Measurements from ENCODE around the gene APOC3. TPM values are rescaled to one million over a fixed set of nuclear protein-coding genes. Genes with fewer than 3 reads are reported as not detected.

APOC3 gene
- total and polyA plus RNA-seq, 9 of the 15 experiments (the other 6 are each of a cell fraction or from before 2014, with no cell fraction given) = 1.1 TPM; not detected in 8

DNA sequence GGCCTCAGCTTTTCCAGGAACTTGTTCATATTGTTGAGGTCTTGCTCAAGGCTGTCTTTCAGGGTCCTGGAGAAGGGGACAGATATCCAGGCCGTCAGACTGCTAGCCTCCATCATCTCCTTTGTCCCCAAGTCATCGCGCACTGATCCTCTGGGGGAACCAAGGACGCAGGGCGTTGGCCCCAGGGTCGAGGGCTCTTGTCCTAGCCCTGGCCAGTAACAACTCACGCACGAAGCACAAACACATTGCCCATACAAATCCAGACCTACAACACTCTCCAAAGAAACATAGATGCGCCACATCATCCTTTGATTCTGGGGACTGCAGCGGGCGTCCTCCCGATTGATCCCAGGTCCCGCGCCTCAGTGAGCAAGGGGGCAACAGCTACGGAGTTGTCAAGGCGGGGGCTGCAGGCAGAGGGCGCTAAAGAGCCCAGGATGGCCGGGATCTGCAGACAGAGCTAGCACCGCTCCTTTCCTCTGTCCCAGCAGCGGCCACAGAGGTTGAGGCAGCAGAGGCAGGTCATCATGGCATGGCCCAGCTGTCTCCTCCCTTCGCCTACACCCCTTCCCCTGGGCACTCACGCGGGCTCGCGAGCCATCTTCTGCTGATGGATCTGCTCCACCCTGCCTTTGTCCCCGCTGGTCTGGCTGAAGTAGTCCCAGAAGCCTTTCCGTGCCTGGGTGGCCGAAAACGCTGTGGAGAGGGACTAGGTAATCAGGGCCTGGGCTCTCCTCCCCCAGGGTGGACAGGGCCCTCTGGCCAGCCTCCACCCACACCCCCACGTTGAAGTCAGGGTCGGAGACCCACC, 38.5 kb upstream of the APOC3 start (continued):
- TF ChIP-seq CHD4 (IDR thresholded peaks at IDR 0.05; ENCODE audit: insufficient read depth, insufficient replicate concordance, low read depth, low read length, poor library complexity, severe bottlenecking) = no peak
- TF ChIP-seq ZBED1 (IDR thresholded peaks at IDR 0.05) = no peak
- no peak for TF ChIP-seq MYC (IDR thresholded peaks at IDR 0.05; ENCODE audit: low read depth, low read length)
- no peak for TF ChIP-seq MYC (CRISPR knock-in tag; IDR thresholded peaks at IDR 0.05; ENCODE audit: borderline replicate concordance, low read depth)
- TF ChIP-seq ZC3H8 (IDR thresholded peaks at IDR 0.05) = no peak
- no peak for TF ChIP-seq FIP1L1 (IDR thresholded peaks at IDR 0.05; ENCODE audit: low read depth, low read length, poor library complexity, severe bottlenecking)
- 0 out of 2 replicates have a peak, but pooled peaks have one; percentile 29 for TF ChIP-seq SP1 (CRISPR knock-in tag; IDR thresholded peaks at IDR 0.05)
- TF ChIP-seq, protein P1, sequence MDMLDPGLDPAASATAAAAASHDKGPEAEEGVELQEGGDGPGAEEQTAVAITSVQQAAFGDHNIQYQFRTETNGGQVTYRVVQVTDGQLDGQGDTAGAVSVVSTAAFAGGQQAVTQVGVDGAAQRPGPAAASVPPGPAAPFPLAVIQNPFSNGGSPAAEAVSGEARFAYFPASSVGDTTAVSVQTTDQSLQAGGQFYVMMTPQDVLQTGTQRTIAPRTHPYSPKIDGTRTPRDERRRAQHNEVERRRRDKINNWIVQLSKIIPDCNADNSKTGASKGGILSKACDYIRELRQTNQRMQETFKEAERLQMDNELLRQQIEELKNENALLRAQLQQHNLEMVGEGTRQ (CRISPR knock-in tag; IDR thresholded peaks at IDR 0.05) = no peak
- no peak for TF ChIP-seq U2AF1 (optimal IDR thresholded peaks at IDR 0.05; ENCODE audit: low read depth, low read length)
- no peak for TF ChIP-seq LARP7 (IDR thresholded peaks at IDR 0.05)
- no peak for TF ChIP-seq SMARCA4 (IDR thresholded peaks at IDR 0.05)
- TF ChIP-seq FOXK2 (conservative IDR thresholded peaks at IDR 0.05 in 1 of 2, IDR thresholded peaks at IDR 0.05 in 1 of 2; ENCODE audit: low read depth in 2 of 2) = no peak
- peak; percentile 24; the same call in 1 of the 2 replicates for TF ChIP-seq KLF16 (IDR thresholded peaks at IDR 0.05)
- no peak for TF ChIP-seq POLR2A (conservative IDR thresholded peaks at IDR 0.05)
- no peak for TF ChIP-seq BRCA1 (IDR thresholded peaks at IDR 0.05)
- no peak for TF ChIP-seq BRCA1 (CRISPR knock-in tag; IDR thresholded peaks at IDR 0.05)
- no peak for TF ChIP-seq HDAC6 (IDR thresholded peaks at IDR 0.05; ENCODE audit: low read depth, low read length)
- TF ChIP-seq, protein P2, sequence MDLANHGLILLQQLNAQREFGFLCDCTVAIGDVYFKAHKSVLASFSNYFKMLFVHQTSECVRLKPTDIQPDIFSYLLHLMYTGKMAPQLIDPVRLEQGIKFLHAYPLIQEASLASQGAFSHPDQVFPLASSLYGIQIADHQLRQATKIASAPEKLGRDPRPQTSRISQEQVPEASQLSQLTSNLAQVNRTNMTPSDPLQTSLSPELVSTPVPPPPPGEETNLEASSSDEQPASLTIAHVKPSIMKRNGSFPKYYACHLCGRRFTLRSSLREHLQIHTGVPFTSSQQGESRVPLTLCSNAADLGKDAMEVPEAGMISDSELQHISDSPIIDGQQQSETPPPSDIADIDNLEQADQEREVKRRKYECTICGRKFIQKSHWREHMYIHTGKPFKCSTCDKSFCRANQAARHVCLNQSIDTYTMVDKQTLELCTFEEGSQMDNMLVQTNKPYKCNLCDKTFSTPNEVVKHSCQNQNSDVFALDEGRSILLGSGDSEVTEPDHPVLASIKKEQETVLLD (IDR thresholded peaks at IDR 0.05) = no peak
- TF ChIP-seq HDGF (IDR thresholded peaks at IDR 0.05) = 0 out of 2 replicates have a peak, but pooled peaks have one; percentile 25
- no peak for TF ChIP-seq ESRRB (CRISPR knock-in tag; IDR thresholded peaks at IDR 0.05; ENCODE audit: borderline replicate concordance)
- TF ChIP-seq ZBTB43 (CRISPR knock-in tag; IDR thresholded peaks at IDR 0.05) = no peak
- TF ChIP-seq, protein P3, sequence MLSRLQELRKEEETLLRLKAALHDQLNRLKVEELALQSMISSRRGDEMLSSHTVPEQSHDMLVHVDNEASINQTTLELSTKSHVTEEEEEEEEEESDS (CRISPR knock-in tag; IDR thresholded peaks at IDR 0.05) = no peak
- TF ChIP-seq STAT5B (CRISPR knock-in tag; IDR thresholded peaks at IDR 0.05) = no peak
- 0 out of 4 replicates have a peak, but pooled peaks of 1 of the 2 experiments have one; percentile 31 for TF ChIP-seq FOXA3 (CRISPR knock-in tag; conservative IDR thresholded peaks at IDR 0.05 in 1 of 2, IDR thresholded peaks at IDR 0.05 in 1 of 2)
- no peak for TF ChIP-seq ZNF551 (CRISPR knock-in tag; IDR thresholded peaks at IDR 0.05)
- no peak for TF ChIP-seq KDM4B (IDR thresholded peaks at IDR 0.05; ENCODE audit: borderline replicate concordance in 2 of 2, low read depth in 1 of 2)

All from K562 (cell line).